RPMI7951 (cell line): ENCODE data around the gene CFD. TPM values are rescaled to one million over a fixed set of nuclear protein-coding genes. Genes with fewer than 3 reads are reported as not detected.
"Not testable (repeated sequence)": the region's sequence is repeated elsewhere in the genome, so short reads cannot be mapped to it uniquely, and the experiment has no call there.

Experiments used
- DNase-seq: peaks from one replicate; pipeline ENCODE4 v3.0.0-alpha.2; 2012; ENCODE audit warnings: low read depth
- total RNA-seq: library from RNA; depleted of rRNA; stranded (reverse); fragments of >200 nt; shearing (Covaris generic); gene quantifications from 2 replicates; pipeline ENCODE4 v1.2.3, GENCODE V29; 2014; rRNA removed

Gene CFD
- 0.29 and 0.60 TPM in 2 replicates for total RNA-seq

- DNase-seq, result peak; percentile 56
These were observed at the start of gene CFD for GRCh38 chr19:858868-859843. Gene CFD, plus strand, starts transcription at chr19:859664. Its CDS starts 26 bp downstream, at chr19:859690.

GRCh38 chr19:810077-810855 lies 49.2 kb upstream of the CFD start:
- DNase-seq, result no peak

- no peak for DNase-seq
These were observed 48.5 kb upstream of the CFD start for GRCh38 chr19:810883-811489.

GRCh38 chr19:811506-812048 lies 47.9 kb upstream of the CFD start:
- DNase-seq, result no peak

- DNase-seq, result no peak
These were observed 47.3 kb upstream of the CFD start for GRCh38 chr19:812049-812746.

GRCh38 chr19:812747-813218 lies 46.7 kb upstream of the CFD start:
- DNase-seq, result no peak

- no peak for DNase-seq
These were observed 46.0 kb upstream of the CFD start for GRCh38 chr19:813219-814151.

- DNase-seq, result no peak
These were observed 45.0 kb upstream of the CFD start for GRCh38 chr19:814152-815078.

GRCh38 chr19:815079-815774 lies 44.2 kb upstream of the CFD start:
- DNase-seq, result no peak

- no peak for DNase-seq
These were observed 43.5 kb upstream of the CFD start for GRCh38 chr19:815775-816499.

- no peak for DNase-seq
These were observed 43.0 kb upstream of the CFD start for GRCh38 chr19:816500-816857.

- DNase-seq, result not testable (repeated sequence)
These were observed 39.3 kb upstream of the CFD start for GRCh38 chr19:820212-820611.

GRCh38 chr19:821231-821824 lies 38.1 kb upstream of the CFD start:
- DNase-seq, result no peak

GRCh38 chr19:821825-822503 lies 37.5 kb upstream of the CFD start, which contains the start of gene PLPPR3:
Gene PLPPR3, minus strand, starts transcription at chr19:821955. Its CDS starts 396 bp downstream, at chr19:821559.
- DNase-seq, result no peak

GRCh38 chr19:823565-824121 lies 35.8 kb upstream of the CFD start:
- peak; percentile 53 for DNase-seq

GRCh38 chr19:824885-825284 lies 34.6 kb upstream of the CFD start:
- no peak for DNase-seq
